ENCODE measurements around the gene AAR2.

Gene AAR2

DNA sequence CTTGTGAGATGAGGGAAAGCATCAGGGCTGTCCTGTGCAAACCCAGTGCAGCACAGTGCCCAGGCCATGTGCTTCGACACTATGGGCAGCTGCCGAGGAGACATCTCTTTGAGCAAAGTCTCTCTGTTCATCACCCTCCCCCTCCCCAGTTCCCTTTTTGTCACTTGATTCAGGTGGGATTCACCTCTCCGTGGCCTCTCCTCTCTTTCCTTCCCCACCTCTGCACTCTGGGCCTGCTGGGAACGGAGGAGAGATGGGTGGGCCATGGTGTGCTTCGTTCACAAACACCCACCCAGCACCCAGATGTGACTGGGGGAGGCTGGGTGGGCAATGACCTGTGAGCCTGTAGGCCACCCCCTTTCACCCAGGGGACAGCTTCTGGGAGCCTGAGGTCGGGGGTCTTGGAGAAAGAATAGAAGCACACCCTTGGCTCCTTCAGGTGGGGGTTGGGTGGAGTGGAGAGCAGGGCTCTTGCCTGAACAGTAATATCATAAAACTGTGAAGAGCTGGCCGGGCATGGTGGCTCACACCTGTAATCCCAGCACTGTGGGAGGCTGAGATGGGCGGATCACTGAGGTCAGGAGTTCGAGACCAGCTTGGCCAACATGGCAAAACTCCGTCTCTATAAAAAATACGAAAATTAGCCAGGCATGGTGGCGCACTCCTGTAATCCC lies 36.4 kb downstream of the AAR2 start:
- no peaks in the 10 kb centered on the region for H3K4me1 ChIP-seq (ENCODE audit: control insufficient read depth, insufficient read depth, low read length)
- H3K27me3 ChIP-seq (replicated peaks; ENCODE audit: control insufficient read depth, insufficient read depth, low read length), result peaks cover 50% of the 10 kb centered on the region
- H3K4me3 ChIP-seq (ENCODE audit: low read length), result no peak overlapping the region
- no peak overlapping the region for H3K9ac ChIP-seq (ENCODE audit: low read length)
- H3K9me3 ChIP-seq (ENCODE audit: control insufficient read depth, low read length), result no peaks in the 10 kb centered on the region
- no peak for DNase-seq (ENCODE audit: low read depth)
- H3K36me3 ChIP-seq (ENCODE audit: control insufficient read depth, insufficient read depth, low read length, severe bottlenecking), result no peaks in the 10 kb centered on the region

- H3K9ac ChIP-seq (ENCODE audit: low read length), result no peak overlapping the region
- DNase-seq (ENCODE audit: low read depth), result peak; percentile 37
Measured at GRCh38 chr20:36273414-36274180, 37.3 kb downstream of the AAR2 start.

GRCh38 chr20:36274181-36274841 lies 38.0 kb downstream of the AAR2 start:
- H3K9ac ChIP-seq (ENCODE audit: low read length), result no peak overlapping the region
- DNase-seq (ENCODE audit: low read depth), result no peak
- no peaks in the 10 kb centered on the region for H3K9me3 ChIP-seq (ENCODE audit: control insufficient read depth, low read length)
- no peak overlapping the region for H3K4me3 ChIP-seq (ENCODE audit: low read length)
- H3K27me3 ChIP-seq (replicated peaks; ENCODE audit: control insufficient read depth, insufficient read depth, low read length), result peaks cover 58% of the 10 kb centered on the region
- H3K4me1 ChIP-seq (ENCODE audit: control insufficient read depth, insufficient read depth, low read length), result no peaks in the 10 kb centered on the region
- H3K36me3 ChIP-seq (ENCODE audit: control insufficient read depth, insufficient read depth, low read length, severe bottlenecking), result no peaks in the 10 kb centered on the region

More at GRCh38 chr20:36273414-36274180, 37.3 kb downstream of the AAR2 start:
- no peaks in the 10 kb centered on the region for H3K9me3 ChIP-seq (ENCODE audit: control insufficient read depth, low read length)
- H3K4me1 ChIP-seq (ENCODE audit: control insufficient read depth, insufficient read depth, low read length), result no peaks in the 10 kb centered on the region
- no peaks in the 10 kb centered on the region for H3K36me3 ChIP-seq (ENCODE audit: control insufficient read depth, insufficient read depth, low read length, severe bottlenecking)
- H3K27me3 ChIP-seq (replicated peaks; ENCODE audit: control insufficient read depth, insufficient read depth, low read length), result peaks cover 55% of the 10 kb centered on the region
- H3K4me3 ChIP-seq (ENCODE audit: low read length), result no peak overlapping the region

DNA sequence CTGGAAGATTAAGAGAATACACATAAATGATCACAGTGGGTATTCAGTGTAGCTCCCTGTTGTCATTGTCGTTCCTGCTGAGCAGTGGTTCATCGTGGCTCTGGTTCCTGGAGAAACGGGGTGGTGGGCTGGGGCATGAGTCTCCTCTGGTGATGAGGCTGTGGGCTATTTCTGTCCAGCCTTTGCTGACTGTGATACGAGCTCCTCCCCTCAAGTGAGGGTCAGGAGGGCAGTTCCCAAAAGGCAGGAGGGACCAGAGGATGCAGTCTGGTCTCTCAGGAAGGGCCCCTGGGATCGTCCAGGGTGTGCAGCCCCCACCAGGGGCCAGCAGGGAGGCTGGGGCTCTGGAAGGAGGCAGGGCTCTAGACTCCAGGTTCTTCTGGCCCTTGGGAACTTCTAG lies 38.7 kb downstream of the AAR2 start:
- no peaks in the 10 kb centered on the region for H3K36me3 ChIP-seq (ENCODE audit: control insufficient read depth, insufficient read depth, low read length, severe bottlenecking)
- peaks cover 4% of the 10 kb centered on the region for H3K9me3 ChIP-seq (ENCODE audit: control insufficient read depth, low read length)
- H3K4me1 ChIP-seq (ENCODE audit: control insufficient read depth, insufficient read depth, low read length), result no peaks in the 10 kb centered on the region
- DNase-seq (ENCODE audit: low read depth), result no peak
- H3K9ac ChIP-seq (ENCODE audit: low read length), result no peak overlapping the region
- H3K4me3 ChIP-seq (ENCODE audit: low read length), result no peak overlapping the region
- peaks cover 64% of the 10 kb centered on the region for H3K27me3 ChIP-seq (replicated peaks; ENCODE audit: control insufficient read depth, insufficient read depth, low read length)

DNA sequence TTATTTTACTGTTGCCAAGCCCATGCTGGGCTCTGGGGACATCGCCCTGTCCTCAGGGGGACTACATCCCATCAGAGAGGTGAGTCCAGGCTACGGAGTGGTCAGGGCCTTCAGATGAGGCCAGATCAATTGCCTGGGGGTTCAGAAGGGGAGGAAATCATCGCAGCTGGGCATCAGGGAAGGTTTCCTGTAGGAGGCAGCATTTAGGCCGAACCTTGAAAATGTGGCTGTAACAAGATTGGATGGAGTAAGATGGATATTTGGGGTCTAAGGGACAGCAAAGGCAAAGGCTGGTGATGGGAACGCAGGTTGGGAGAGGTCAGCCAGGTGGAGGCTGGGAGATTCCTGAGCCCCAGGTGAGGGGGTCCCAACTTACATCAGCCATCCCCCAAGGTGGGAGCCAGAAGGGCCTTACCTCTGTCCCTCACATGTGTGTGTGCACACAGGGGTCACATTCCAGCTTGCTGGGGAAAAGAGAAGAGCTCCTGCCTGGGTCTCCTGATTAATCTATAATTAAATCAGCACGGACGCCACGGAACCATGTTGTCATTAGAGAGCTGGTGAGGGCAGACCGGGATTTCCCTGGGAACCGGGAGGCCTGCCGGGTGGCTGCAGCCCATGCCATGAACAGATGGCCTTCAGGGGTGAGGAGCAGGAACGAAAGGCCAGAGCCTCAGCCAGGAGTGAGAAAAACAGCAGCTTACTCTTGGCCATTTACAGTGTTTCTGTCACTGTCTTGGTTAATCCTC lies 39.3 kb downstream of the AAR2 start:
- H3K36me3 ChIP-seq (ENCODE audit: control insufficient read depth, insufficient read depth, low read length, severe bottlenecking), result no peaks in the 10 kb centered on the region
- H3K9me3 ChIP-seq (ENCODE audit: control insufficient read depth, low read length), result peaks cover 8% of the 10 kb centered on the region
- DNase-seq (ENCODE audit: low read depth), result no peak
- H3K27me3 ChIP-seq (replicated peaks; ENCODE audit: control insufficient read depth, insufficient read depth, low read length), result peaks cover 70% of the 10 kb centered on the region
- H3K9ac ChIP-seq (ENCODE audit: low read length), result no peak overlapping the region
- no peaks in the 10 kb centered on the region for H3K4me1 ChIP-seq (ENCODE audit: control insufficient read depth, insufficient read depth, low read length)
- H3K4me3 ChIP-seq (ENCODE audit: low read length), result no peak overlapping the region

- H3K27me3 ChIP-seq (replicated peaks; ENCODE audit: control insufficient read depth, insufficient read depth, low read length), result peaks cover 76% of the 10 kb centered on the region
- no peaks in the 10 kb centered on the region for H3K36me3 ChIP-seq (ENCODE audit: control insufficient read depth, insufficient read depth, low read length, severe bottlenecking)
- H3K4me1 ChIP-seq (ENCODE audit: control insufficient read depth, insufficient read depth, low read length), result no peaks in the 10 kb centered on the region
- H3K9me3 ChIP-seq (ENCODE audit: control insufficient read depth, low read length), result peaks cover 18% of the 10 kb centered on the region
- no peak overlapping the region for H3K4me3 ChIP-seq (ENCODE audit: low read length)
- DNase-seq (ENCODE audit: low read depth), result no peak
- no peak overlapping the region for H3K9ac ChIP-seq (ENCODE audit: low read length)
Measured at GRCh38 chr20:36277546-36277945, 41.3 kb downstream of the AAR2 start.

DNA sequence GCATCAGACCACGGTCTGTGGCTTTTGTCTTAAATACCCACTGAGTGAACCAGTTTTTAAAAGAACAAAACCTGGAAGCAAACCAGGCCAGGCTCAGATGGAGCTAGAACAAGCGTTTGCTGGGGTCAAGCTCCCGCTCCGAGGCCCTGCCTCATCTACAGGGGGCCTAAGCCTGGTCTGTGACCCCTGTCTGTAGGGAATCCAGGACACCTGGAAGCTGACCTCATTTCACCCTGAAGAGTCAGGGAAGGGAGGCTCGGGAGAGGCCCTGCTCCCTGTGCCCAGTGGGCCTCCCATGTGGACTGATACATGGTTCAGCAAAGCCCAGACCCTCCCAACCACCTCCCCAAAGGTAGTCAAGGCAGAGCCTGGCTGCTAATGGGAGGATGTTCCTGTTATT lies 43.1 kb downstream of the AAR2 start:
- Histone ChIP-seq H3K36me3 (ENCODE audit: control insufficient read depth, insufficient read depth, low read length, severe bottlenecking) (no peaks in the 10 kb centered on the region), H3K4me3 (ENCODE audit: low read length) (no peak overlapping the region), H3K9me3 (ENCODE audit: control insufficient read depth, low read length) (peaks cover 29% of the 10 kb centered on the region), H3K4me1 (ENCODE audit: control insufficient read depth, insufficient read depth, low read length) (no peaks in the 10 kb centered on the region), H3K9ac (ENCODE audit: low read length) (no peak overlapping the region), H3K27me3 (replicated peaks; ENCODE audit: control insufficient read depth, insufficient read depth, low read length) (peaks cover 78% of the 10 kb centered on the region)
- DNase-seq (ENCODE audit: low read depth), result no peak

DNA sequence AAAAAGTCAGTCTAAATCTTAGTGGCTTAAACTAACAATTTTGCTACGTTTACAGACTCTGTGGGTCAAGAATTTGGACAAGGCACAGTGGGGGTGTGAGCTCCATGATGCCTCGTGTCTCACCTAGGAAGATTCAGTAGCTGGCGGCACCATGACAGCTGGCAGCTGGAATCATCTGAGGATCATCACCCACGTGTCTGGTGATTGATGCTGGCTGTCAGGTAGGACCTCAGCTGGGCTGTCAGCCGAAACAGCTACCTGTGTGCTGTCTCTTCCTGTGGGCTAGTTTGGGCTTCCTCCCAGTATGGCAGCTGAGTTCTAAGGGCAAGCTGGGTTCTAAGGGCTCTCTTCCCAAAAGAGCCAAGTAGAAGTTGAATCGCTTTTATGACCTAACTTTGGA lies 43.5 kb downstream of the AAR2 start:
- H3K4me3 ChIP-seq (ENCODE audit: low read length), result no peak overlapping the region
- peaks cover 74% of the 10 kb centered on the region for H3K27me3 ChIP-seq (replicated peaks; ENCODE audit: control insufficient read depth, insufficient read depth, low read length)
- no peaks in the 10 kb centered on the region for H3K4me1 ChIP-seq (ENCODE audit: control insufficient read depth, insufficient read depth, low read length)
- no peak for DNase-seq (ENCODE audit: low read depth)
- no peak overlapping the region for H3K9ac ChIP-seq (ENCODE audit: low read length)
- H3K36me3 ChIP-seq (ENCODE audit: control insufficient read depth, insufficient read depth, low read length, severe bottlenecking), result no peaks in the 10 kb centered on the region
- peaks cover 29% of the 10 kb centered on the region for H3K9me3 ChIP-seq (ENCODE audit: control insufficient read depth, low read length)

- H3K4me3 ChIP-seq (ENCODE audit: low read length), result no peak overlapping the region
- peaks cover 29% of the 10 kb centered on the region for H3K9me3 ChIP-seq (ENCODE audit: control insufficient read depth, low read length)
- H3K4me1 ChIP-seq (ENCODE audit: control insufficient read depth, insufficient read depth, low read length), result no peaks in the 10 kb centered on the region
- H3K36me3 ChIP-seq (ENCODE audit: control insufficient read depth, insufficient read depth, low read length, severe bottlenecking), result no peaks in the 10 kb centered on the region
- H3K9ac ChIP-seq (ENCODE audit: low read length), result no peak overlapping the region
- H3K27me3 ChIP-seq (replicated peaks; ENCODE audit: control insufficient read depth, insufficient read depth, low read length), result peaks cover 76% of the 10 kb centered on the region
- no peak for DNase-seq (ENCODE audit: low read depth)
Measured at GRCh38 chr20:36281785-36282380, 45.6 kb downstream of the AAR2 start.

GRCh38 chr20:36284751-36285150 lies 48.5 kb downstream of the AAR2 start:
- no peak for DNase-seq (ENCODE audit: low read depth)
- Histone ChIP-seq H3K9me3 (ENCODE audit: control insufficient read depth, low read length) (peaks cover 44% of the 10 kb centered on the region), H3K27me3 (replicated peaks; ENCODE audit: control insufficient read depth, insufficient read depth, low read length) (peaks cover 80% of the 10 kb centered on the region)

More at GRCh38 chr20:36284751-36285150, 48.5 kb downstream of the AAR2 start:
- no peak overlapping the region for H3K9ac ChIP-seq (ENCODE audit: low read length)
- no peak overlapping the region for H3K4me3 ChIP-seq (ENCODE audit: low read length)
- H3K36me3 ChIP-seq (ENCODE audit: control insufficient read depth, insufficient read depth, low read length, severe bottlenecking), result no peaks in the 10 kb centered on the region
- H3K4me1 ChIP-seq (ENCODE audit: control insufficient read depth, insufficient read depth, low read length), result no peaks in the 10 kb centered on the region
